Measurements from ENCODE around the gene IRAK3.
"Not testable (repeated sequence)": the region's sequence is repeated elsewhere in the genome, so short reads cannot be mapped to it uniquely, and the experiment has no call there.

- not testable (repeated sequence) for TF ChIP-seq PATZ1 (CRISPR knock-in tag; IDR thresholded peaks at IDR 0.05; ENCODE audit: borderline replicate concordance); RARB (CRISPR knock-in tag; IDR thresholded peaks at IDR 0.05); ZC3H10 (CRISPR knock-in tag; IDR thresholded peaks at IDR 0.05); OSR1 (CRISPR knock-in tag; IDR thresholded peaks at IDR 0.05); TOX (CRISPR knock-in tag; IDR thresholded peaks at IDR 0.05; ENCODE audit: borderline replicate concordance); POU6F1 (CRISPR knock-in tag; IDR thresholded peaks at IDR 0.05; ENCODE audit: borderline replicate concordance, low read depth); ZNF8 (CRISPR knock-in tag; IDR thresholded peaks at IDR 0.05); ZNF565 (CRISPR knock-in tag; conservative IDR thresholded peaks at IDR 0.05; ENCODE audit: low read depth); ZFP30 (CRISPR knock-in tag; IDR thresholded peaks at IDR 0.05); BACH2 (CRISPR knock-in tag; IDR thresholded peaks at IDR 0.05; ENCODE audit: borderline replicate concordance)
These were observed 46.0 kb downstream of the IRAK3 start for GRCh38 chr12:66234773-66235625.
